GM12872 (cell line): ENCODE measurements around the gene GALNT18.

ENCODE experiments used
- TF ChIP-seq, protein P1 (sequence below): IDR thresholded peaks from 3 replicates; pipeline ENCODE4 v1.5.1; 2011; ENCODE audit warnings: low read depth, mild to moderate bottlenecking, low read length, moderate library complexity; ENCODE audit not compliant: insufficient read depth

Gene GALNT18

GRCh38 chr11:11320825-11321224 is 301.0 kb downstream of the GALNT18 start:
- TF ChIP-seq, protein P1, sequence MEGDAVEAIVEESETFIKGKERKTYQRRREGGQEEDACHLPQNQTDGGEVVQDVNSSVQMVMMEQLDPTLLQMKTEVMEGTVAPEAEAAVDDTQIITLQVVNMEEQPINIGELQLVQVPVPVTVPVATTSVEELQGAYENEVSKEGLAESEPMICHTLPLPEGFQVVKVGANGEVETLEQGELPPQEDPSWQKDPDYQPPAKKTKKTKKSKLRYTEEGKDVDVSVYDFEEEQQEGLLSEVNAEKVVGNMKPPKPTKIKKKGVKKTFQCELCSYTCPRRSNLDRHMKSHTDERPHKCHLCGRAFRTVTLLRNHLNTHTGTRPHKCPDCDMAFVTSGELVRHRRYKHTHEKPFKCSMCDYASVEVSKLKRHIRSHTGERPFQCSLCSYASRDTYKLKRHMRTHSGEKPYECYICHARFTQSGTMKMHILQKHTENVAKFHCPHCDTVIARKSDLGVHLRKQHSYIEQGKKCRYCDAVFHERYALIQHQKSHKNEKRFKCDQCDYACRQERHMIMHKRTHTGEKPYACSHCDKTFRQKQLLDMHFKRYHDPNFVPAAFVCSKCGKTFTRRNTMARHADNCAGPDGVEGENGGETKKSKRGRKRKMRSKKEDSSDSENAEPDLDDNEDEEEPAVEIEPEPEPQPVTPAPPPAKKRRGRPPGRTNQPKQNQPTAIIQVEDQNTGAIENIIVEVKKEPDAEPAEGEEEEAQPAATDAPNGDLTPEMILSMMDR = no peak

DNA sequence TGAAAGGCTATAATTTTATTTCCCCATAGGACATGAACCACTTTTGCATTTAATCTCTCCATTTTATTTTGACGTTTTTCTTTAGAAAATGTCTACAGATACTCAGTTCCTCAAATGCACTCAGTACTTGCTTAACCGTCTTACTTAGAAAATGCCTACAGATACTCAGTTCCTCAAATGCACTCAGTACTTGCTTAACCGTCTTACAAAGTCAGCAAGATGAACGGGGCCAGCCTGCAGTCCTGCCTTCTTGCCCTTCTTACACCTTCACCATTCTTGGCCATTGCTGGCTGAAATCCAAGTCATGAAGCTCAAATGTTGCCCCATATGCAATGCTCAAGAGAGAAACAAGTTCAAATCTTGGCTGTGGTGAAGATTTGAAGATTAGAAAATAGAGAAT is 302.8 kb downstream of the GALNT18 start:
- TF ChIP-seq, protein P1 = no peak

GRCh38 chr11:11318461-11318860 is 303.3 kb downstream of the GALNT18 start:
- TF ChIP-seq, protein P1 = no peak

DNA sequence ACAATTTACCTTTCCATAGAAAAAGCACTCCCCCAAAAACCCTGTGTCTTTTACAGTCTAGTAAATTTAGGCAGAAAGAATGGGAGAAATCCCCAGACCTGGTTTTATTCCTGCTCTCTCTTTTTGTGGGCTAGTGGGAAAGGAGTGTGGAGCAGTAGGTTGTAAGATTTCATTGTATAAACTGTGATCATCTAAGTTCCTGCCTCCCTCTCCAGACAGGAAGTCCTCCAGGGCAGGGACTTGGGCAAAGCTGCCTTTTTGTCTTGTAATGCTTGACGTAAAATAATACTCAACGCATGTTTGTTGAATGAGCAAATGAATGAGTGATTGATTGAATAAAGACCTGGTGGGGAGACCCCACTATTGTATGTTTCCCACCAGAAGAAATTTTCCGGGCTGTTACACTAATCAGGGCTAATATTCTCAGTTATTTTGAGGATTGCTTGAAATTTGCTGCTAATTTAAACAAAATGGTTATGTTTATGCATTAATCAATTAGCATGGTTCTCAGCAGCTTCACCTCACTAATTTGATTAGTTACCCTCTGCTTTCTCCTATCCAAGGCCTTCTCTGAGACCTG is 305.1 kb downstream of the GALNT18 start:
- TF ChIP-seq, protein P1 = no peak

GRCh38 chr11:11313902-11314692 is 307.7 kb downstream of the GALNT18 start:
- TF ChIP-seq, protein P1 = no peak

DNA sequence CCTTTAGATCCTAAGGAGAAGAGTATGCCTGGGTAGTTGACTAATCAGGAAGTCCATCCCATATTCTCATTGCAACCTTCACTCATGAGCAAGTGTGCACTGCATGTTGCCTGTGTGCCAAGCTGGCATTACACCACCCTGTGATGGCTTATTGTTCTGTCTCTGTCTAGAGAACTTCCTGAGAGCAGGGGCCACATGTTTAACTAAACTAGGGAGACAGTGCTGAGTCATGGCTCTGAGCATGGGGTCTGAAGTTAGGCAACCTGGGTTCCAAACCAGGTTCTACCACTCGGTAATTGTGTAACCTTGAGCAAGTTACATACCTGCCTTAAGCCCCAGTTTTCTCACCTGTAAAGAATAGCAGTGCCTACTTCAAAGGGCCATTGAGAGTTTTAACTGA is 308.4 kb downstream of the GALNT18 start:
- TF ChIP-seq, protein P1 = no peak

GRCh38 chr11:11312738-11313137 is 309.1 kb downstream of the GALNT18 start:
- TF ChIP-seq, protein P1 = no peak
